GM23248 (cell line): ENCODE measurements around the gene HRH3.

Experiments used
- EZH2 ChIP-seq: fragments of 200-600 bp; sonication (generic); IDR thresholded peaks from 2 replicates; pipeline ENCODE4 v1.6.1; 2018; ENCODE audit warnings: antibody characterized with exemption, mild to moderate bottlenecking; ENCODE audit not compliant: insufficient read depth, poor library complexity, severe bottlenecking
- EZH2phosphoT487 ChIP-seq: fragments of 200-600 bp; sonication (generic); IDR thresholded peaks from 2 replicates; pipeline ENCODE4 v1.6.1; 2018; ENCODE audit warnings: antibody characterized with exemption, moderate library complexity, mild to moderate bottlenecking, low read depth; ENCODE audit not compliant: insufficient read depth

GRCh38 chr20:62246431-62246830 is 26.4 kb upstream of the HRH3 start:
- TF ChIP-seq EZH2phosphoT487 (no peak), EZH2 (no peak)
